NCI-H524 (cell line): ENCODE measurements around the gene CORIN.

Experiments used
- DNase-seq, 2 experiments: peaks; one replicate each; lab custom pipeline; 2025; lab: John Stamatoyannopoulos, UW

The CORIN gene, protein sequence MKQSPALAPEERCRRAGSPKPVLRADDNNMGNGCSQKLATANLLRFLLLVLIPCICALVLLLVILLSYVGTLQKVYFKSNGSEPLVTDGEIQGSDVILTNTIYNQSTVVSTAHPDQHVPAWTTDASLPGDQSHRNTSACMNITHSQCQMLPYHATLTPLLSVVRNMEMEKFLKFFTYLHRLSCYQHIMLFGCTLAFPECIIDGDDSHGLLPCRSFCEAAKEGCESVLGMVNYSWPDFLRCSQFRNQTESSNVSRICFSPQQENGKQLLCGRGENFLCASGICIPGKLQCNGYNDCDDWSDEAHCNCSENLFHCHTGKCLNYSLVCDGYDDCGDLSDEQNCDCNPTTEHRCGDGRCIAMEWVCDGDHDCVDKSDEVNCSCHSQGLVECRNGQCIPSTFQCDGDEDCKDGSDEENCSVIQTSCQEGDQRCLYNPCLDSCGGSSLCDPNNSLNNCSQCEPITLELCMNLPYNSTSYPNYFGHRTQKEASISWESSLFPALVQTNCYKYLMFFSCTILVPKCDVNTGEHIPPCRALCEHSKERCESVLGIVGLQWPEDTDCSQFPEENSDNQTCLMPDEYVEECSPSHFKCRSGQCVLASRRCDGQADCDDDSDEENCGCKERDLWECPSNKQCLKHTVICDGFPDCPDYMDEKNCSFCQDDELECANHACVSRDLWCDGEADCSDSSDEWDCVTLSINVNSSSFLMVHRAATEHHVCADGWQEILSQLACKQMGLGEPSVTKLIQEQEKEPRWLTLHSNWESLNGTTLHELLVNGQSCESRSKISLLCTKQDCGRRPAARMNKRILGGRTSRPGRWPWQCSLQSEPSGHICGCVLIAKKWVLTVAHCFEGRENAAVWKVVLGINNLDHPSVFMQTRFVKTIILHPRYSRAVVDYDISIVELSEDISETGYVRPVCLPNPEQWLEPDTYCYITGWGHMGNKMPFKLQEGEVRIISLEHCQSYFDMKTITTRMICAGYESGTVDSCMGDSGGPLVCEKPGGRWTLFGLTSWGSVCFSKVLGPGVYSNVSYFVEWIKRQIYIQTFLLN

DNA sequence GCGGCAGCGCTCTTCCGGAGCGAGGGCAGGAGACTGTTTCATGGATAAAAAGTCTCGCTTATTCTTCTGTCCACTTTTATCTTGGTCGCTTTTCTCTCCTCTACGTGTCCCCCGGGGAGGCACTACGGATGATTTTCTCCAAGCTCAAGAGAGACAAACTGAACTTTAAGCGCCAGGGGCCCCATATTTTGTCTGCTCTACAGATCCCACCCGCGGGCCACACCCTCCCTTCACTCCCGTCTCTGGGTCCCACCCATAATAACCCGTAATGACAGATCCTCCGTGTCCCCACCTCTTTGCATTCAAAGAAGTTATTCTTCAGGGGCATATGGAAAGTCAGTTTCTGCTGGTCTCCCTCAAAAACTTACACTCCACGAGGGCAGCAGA, at the start of gene CORIN:
TSS of gene CORIN (minus strand) at position 160 of the 387 bp plus-strand sequence. CDS start at position 42, 118 bp downstream.
- no peak for DNase-seq

DNA sequence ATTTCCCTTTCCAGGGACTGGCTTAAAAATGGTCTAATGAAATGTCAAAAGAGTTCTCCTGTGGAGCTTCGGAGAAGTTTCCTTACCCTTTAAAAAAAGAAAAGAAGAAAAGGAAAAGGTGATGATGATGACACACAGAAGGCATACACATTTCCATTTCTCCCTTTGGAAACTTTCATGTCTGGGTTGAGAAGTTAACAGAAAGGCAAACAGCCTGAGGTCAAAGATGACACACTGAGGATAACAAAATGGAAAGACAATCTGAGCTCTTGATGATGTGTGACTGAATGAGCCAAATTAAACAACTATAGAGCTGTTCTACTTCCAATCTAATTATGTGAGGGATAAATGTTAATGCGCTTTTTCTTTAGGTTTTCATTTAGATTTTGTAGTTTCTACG, 44.4 kb upstream of the CORIN start:
- no peak for DNase-seq

DNA sequence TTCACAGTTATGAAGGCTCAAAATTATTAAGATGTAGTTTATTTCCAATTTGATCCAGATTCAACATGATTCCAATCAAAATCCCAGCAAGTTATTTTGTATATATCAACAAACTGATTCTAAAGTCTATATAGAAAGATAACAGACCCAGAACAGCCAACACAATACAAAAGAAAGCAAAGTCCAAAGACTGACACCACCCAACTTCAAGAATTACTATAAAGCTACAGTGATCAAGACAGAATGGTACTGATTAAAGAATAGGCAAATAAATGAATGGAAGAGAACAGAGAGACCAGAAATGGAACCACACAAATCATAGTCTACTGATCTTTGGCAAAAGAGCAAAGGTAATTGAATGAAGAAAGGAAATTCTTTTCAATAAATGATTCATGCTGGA, 41.6 kb upstream of the CORIN start:
- DNase-seq = no peak

DNA sequence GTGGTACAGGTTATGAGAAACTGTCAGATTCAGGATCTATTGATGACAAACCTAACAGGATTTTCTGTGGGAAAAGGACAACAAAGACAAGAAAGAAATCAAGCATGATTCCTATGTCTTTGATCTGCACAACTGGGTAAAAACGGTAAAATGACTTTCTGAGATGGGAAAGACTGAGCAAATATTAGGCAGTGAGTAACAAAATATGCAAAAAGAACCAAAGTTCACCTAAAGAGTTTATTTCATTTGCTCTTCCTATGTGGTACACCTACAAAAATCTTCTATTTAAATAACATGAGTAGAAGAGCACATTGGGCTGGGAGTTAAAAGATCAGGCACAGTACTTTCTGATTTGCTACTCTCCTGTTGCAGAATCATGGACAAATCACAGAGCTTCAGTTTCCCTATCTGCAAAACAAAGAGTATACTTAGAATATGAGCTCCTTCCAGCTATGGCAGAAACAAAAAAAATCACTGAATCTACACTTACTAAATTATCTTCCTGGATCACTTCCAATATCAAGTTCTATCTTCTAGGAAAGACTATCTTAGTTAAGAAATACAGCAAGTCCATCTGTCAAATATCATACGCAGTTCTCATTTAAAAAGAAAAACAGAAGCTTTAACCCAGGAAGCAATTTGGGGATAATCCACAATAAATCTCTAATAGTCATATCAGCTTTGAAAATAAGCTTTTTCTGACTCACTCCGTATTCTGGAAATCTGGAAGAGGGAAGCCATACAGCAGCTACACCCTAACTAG, 39.1 kb upstream of the CORIN start:
- no peak for DNase-seq

DNA sequence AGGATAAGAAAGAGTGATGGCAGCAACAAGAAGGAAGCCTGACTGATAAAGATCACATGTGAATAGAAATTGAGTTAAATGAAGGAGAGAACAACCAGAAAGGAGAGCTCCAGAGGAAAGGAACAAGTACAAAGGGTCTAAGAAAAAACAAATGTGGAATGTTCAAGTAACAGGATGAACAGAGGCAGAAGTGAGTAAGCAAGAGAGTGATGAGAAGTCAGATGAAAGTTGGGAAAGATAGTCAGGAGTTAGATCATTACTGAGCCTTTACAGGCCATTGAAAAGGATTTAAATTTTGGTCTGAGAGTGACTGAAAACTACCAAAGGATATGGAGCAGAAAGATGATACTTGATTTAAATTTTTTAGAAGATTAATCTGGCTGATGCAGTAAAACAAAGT, 38.4 kb upstream of the CORIN start:
- no peak for DNase-seq

DNA sequence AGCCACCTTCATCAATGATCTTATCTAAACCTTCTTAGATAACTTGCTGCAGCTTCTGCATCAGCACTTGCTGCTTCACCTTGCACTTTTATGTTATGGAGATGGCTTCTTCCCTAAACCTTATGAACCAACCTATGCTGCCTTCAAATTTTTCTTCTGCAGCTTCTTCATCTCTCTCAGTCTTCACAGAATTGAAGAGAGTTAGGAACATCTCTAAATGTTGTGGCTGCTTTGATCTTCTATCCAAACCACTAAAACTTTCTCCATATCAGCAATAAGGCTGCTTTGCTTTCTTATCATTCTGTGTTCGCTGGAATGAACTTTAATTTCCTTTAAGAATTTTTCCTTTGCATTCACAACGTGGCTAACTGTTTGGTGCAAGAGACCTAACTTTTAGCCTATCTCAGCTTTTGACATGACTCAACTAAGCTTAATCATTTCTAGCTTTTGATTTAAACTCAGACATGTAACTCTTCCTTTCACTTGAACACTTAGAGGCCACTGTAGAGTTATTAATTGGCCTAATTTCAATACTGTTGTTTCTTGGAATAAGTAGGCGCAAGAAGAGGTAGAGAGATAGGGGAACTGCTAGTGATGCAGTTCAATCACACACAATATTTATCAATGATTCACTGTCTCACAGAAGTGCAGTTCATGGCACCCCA, 36.1 kb upstream of the CORIN start:
- no peak for DNase-seq

DNA sequence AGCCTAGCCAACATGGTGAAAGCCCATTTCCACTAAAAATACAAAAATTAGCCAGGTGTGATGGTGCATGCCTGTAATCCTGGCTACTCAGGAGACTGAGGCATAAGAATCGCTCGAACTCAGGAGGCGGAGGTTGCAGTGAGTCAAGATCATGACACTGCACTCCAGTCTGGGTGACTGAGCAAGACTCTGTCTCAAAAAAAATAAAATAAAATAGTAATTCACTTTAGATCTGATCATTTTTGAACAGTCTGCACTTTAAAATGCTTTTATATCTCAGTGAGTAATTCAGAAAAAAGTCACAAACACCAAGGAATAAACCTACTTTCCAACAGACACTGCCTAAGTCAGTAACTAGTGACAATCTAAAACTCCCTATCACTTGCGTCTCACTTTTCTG, 25.6 kb upstream of the CORIN start:
- no peak for DNase-seq

DNA sequence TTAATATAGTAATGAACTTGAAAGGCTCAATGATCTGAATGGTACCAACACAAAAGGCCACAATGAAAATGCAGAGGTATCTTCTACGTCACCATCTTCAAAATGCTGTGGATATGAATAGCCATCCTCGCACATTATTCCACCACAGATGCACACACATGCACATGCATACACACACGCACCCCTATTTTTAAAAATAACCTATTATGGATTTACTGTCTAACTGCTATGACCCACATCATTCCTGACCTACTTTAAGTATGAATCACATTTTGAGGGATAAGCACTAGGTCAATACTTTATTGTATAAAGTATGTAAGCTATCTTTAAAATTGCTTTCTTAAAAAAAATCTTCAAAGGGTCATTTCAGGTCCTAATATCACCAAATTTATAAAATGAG, 24.4 kb upstream of the CORIN start:
- DNase-seq = no peak

DNA sequence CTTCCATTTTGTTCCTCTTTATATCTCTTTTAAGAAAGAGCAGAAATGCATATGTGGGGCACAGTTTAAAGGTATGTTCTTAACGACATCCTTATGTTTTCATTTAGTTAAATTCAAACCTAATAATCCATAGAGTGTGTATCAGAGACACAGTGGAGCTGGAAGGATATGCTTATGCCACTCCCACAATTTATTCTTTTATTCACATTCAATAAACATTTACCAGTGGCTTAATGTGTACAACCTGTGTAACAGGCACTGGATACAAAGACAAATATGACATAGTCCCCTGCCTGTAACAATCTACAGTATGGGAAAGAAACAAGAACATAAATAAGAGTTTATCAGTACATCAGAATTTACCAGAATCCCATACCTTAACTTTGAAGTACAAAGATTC, 22.4 kb upstream of the CORIN start:
- no peak for DNase-seq

DNA sequence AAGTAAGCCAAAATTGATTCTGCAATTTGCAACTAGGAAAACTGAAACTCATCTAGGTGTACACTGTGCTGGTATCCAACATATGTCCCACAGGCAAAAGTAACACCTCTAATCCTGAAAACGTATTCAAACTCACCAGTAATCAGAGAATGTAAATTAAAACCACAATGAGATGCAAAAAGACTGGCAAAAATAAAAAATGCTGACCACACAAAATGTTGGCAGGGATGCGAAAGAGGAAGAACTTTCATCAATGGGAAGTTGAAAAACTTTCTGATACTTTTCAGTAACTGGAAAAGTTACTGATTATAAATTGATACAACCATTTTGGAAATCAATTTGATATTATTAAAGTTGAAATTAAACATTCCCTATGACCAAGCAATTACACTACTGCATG, 20.1 kb upstream of the CORIN start:
- DNase-seq = no peak

DNA sequence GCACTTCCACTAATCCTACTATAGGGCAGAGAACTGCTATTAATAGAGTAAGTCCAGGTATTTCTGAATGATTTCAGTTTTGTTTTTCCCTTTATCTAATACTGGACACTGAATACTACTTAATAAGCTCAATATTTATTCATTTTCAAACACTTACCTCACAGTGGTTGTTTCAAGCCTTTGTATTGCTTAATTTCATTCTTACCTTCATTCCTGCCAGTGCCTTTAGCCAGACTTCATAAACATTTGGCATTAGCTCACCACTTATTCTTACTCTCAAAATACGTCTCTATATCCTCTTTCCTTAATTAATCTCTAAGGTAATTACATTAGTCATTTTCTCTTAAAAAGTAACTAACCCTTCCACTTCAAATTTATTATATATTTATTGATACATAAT, 18.8 kb upstream of the CORIN start:
- DNase-seq = no peak

DNA sequence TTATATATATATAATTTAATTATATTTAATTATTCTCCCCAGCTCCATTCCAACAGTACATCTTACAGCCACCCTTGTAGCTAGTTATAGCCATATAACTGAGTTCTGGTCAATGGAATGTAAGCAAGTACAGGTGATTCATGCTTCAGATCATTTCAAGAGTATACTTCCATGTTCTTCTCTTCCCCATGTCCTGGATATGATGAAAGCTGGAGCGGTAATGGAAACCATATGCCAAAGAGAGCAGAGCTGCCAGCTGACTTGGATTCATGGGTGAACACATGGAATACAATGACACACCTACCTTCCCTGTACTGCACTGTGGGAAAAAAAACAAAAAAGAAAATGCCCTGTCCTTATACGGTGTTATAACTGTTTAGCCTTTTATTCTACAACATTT, 17.5 kb upstream of the CORIN start:
- no peak for DNase-seq

DNA sequence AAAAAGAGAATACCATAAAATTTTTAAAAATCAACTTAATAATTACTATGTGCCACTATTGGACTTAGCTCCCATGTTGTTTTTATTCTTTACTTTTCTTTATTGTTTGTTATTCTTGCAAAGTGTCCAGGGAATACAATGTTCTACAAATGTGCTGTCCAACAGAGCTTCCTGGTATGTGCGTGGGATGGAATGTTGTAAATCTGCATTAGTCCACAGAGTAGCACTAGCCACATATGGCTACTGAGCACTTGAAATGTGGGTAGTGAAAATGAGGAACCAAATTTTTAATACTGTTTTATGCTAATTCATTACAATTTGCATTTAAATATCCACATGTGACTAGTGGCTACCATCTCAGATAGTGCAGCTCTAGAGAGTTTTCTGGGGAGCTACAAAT, 14.3 kb upstream of the CORIN start:
- DNase-seq = no peak

DNA sequence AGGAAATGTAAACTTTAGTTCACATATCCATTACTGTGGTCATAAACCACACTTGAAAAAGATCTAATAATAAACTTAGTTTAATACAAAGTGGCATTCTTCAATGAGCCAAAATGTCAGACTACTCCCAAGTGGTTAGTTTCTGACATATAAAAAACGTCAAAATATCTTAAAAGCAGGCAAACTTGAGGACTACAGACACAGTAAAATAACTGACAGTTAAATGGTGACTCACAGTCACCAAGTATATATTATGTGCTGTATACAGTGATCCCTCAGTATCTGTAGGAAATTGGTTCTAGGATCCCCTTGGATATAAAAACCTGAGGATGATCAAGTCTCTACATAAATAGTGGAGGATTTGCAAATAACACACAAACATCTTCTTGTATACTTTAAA, 11.6 kb upstream of the CORIN start:
- no peak for DNase-seq

DNA sequence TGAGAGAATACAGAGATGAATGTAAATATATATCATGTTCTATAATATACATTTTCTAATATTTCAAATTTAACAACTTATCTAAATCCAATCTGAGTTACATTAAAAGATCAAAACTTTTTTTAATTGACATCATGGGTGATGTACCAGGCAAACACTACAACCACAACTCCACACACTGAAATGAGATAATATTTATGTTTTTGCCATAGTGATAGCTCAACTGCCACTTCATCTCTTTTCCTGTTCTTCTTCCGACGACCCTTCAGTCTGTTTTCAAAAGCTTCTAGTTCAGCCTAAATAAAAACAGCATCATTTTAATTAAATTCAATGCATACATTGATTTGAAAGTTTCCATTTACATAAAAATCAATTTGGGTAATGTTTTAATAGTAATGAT, 10.2 kb upstream of the CORIN start:
- DNase-seq = no peak

DNA sequence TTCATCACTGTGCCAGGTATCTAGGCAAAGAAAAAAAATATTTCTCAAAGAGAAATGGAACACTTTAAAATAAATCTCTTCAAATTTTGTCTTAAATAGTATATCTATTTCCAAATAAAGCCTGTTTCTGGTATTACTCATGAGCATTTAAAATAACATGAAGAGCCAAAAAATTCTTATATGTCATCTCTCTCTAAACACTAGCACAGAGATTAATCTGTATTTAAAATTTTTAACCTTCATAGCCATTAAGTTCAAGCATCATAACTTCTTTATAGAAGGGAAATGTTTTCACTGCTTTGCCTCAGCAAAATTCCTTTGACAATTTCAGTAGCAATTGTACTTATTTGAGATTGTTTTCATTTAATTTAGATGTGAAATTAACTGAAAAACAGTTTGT, 5.1 kb upstream of the CORIN start:
- DNase-seq = no peak

DNA sequence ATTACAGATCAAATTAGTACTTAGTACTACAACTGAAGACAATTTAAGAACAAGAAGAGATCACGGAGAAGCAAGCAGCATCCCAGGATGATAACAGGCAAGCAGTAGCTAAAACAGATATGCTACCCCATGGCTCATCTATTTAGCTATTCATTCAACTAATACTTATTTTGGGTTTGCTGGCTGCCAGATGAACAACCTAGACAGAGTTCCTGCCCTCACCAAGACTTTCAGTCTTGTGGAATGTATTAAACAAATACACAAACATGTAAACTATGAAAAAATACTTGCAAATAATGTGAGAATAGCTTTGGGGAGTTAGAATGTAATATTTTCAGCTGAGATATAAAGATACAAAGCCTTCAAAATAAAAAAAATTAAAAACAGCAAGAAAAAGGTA, 2.4 kb upstream of the CORIN start:
- no peak for DNase-seq

DNA sequence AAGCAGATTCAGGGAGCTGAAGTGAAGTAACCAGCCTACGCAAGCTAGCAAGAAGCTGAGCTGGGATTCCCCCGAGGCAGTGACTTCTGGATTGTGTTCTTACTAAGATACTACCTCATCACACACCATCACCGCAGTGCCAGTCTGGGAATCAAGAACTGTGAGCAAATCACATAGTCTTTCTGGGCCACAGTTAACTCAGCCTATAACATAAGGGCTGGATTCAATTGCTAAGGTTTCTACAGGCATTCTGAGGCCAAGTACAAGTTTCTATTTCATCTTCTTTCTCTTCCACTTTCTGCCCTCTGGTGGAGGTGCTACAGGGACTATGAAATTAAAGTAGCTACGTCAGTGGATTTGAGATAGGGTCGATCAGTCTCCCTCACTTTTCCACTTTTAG, 1.4 kb upstream of the CORIN start:
- DNase-seq = peak in 1 of 2 experiments; percentile 17

DNA sequence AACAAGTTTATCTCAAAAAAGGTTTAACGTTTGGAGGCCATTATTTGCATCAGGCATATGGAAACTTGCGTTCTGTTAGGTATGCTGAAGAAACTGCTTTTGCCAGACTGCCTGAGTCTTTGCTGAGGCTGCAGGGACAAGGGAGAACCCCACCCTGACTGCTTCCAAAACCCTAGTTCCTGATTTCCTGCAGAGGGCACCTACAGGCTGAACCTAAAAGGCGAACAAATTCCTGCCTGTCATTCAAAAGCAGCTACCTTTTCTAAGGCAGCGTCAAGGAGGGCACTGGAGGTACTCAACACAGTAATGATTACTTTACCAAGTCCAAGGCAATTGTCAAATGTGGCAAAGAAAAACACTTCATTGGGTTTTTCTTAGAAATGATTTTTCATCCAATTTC, 578 bp upstream of the CORIN start:
- DNase-seq = peak in 1 of 2 experiments; percentile 21

DNA sequence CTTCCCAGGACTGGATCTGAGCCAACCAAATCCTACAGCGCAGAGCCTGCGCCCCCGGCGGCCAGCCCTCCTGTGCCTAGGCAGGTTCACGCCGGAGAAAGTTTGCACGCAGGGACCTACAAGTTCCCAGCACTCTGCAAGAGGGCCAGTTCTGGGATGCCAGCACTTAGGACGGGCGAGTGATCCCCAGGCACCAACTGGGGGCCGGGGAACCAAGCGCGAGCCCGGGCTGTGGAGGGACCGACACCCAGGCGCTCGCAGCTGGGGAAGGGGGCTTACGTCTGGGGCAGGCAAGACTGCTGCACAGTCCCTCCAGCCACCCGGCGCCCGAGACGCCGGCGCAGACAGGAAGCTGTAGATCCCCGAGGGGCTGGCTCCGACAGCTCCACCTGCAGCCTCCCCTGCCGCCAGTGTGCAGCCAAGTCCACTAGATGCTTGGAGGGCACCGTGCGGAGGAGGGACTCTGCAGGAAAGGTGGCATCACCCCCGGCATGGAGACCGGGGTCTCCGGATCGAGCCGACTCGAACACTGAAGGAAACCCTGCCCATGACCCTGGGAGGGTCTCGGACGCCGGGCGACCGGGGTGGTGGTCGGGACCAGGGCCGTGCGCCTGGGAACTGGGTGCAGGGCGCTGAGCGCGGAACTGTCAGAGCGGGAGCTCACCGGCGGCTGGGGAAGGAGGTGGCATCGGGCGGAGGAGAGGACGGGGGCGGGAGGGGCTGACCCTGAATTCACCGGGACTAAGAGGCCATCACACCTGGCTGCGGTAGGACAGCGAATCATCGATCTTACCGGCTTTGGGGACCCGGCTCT, 566 bp downstream of the CORIN start:
- DNase-seq = peak; percentile 39 to 61

DNA sequence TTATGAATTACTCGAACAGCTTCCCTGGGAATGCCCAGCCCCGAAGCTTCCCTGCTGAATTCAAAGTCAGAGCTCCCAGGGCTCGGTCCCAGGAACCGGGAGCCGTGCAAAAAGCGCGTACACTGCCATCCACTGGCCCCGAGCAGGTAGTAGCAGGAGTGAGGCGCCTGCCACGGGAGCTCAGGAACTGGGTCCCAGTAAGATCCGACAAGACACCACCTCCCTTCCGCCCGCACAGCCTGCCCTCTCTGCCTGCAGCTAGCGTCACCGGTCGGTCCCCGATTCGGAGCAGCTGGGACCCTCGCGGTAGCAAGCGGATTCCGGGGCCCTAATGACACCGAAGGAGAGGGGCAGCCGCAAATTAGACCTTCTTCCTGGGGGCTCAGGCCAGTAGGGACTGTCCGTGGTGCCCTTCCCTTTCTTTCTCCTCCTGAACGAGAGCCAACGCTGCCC, 1.2 kb downstream of the CORIN start:
- DNase-seq = peak; percentile 80 to 87
